ENCODE measurements around the gene NREP. TPM values are rescaled to one million over a fixed set of nuclear protein-coding genes. Genes with fewer than 3 reads are reported as not detected.

Gene NREP
- total RNA-seq = 51.6 and 63.3 TPM in 2 replicates

GRCh38 chr5:111756581-111757354 lies at the start of gene NREP:
TSS of gene NREP (minus strand) at chr5:111757194. CDS start at chr5:111755772, 1,422 bp downstream.

Other genes with a start within 250 kb of the NREP start
- 45.8 and 56.4 TPM in 2 replicates for gene STARD4, start 244.7 kb downstream of the NREP start, total RNA-seq